ENCODE results near the gene KCNJ18.
"Not testable (repeated sequence)": the region's sequence is repeated elsewhere in the genome, so short reads cannot be mapped to it uniquely, and the experiment has no call there.

The KCNJ18 gene

DNA sequence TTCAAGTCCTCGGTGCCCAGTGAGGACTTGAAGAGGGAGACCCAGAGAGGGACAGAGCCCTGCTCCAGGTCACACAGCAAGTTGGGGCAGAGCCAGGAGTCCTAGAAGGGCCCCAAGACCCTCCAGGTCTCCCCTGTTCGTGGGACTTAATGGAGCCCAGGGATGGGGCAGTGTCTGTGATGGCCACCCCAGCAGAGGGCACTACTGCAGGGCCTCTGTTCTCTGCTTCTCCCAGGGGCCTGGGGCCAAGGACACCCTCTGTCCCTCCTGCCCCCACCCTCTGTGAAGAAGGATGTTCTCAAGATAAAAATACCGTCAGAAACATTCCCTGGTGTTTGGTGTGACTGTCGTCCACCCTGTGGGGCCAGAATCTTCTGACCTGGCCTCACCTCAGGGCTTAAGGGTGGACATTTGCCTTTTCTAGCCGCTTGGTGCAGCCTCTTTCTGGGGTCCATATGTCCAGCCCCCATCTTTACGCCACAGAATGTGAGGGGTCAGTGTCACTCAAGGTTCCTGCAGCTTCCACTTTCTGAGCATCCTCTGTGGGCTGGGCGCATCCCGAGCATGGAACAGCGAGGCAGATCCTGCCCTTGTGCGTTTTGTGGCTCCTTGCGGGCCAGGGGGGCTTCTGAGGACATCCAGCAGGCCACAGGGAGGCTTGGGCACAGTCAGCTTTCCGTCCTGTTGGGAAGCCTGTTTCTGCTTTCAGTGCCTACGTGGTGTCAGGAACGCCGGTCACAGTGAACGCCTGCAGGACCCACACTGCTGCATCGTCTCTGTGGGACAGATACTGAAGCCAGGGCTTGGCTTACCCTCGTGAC, at the start of gene KCNJ18:
KCNJ18 (plus strand) TSS at position 641 of the 821 bp plus-strand sequence. CDS start 10,264 bp downstream, outside the sequence.
- peaks cover 45% of the 10 kb centered on the region for H3K4me1 ChIP-seq
- H3K4me3 ChIP-seq, H4K20me1 ChIP-seq, H3K27me3 ChIP-seq, H3K36me3 ChIP-seq, H3K9ac ChIP-seq, H3K9me3 ChIP-seq: not testable (repeated sequence)
- peak within 1 kb of the TSS; percentile 49 for H3K4me2 ChIP-seq
- H3K27ac ChIP-seq: peak within 1 kb of the TSS; percentile 52

GRCh38 chr17:21648125-21648524, 44.2 kb upstream of the KCNJ18 start:
- not testable (repeated sequence) for H3K9ac ChIP-seq, H4K20me1 ChIP-seq, H3K4me1 ChIP-seq, H3K4me3 ChIP-seq, H3K27me3 ChIP-seq, H3K36me3 ChIP-seq, H3K4me2 ChIP-seq, H3K9me3 ChIP-seq, H3K27ac ChIP-seq

DNA sequence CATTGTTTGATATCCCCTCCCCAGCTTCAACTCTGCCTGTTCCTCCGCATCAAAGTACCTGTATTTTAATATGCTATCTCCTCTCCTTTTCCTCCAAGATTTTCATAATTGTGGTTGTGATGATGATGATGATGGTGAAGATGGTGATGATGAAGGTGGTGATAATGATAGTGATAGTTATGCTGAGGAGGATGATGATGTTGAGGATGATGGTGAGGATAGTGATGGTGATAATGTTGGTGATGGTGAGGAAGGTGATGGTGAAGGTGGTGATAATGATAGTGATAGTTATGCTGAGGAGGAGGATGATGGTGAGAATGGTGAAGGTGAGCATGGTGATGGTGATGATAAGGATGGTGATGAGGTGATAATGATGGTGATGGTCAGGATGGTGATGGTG, 42.3 kb upstream of the KCNJ18 start:
- H3K4me2 ChIP-seq, H3K36me3 ChIP-seq, H3K27ac ChIP-seq, H3K9ac ChIP-seq, H4K20me1 ChIP-seq, H3K9me3 ChIP-seq, H3K4me3 ChIP-seq, H3K27me3 ChIP-seq, H3K4me1 ChIP-seq: not testable (repeated sequence)

DNA sequence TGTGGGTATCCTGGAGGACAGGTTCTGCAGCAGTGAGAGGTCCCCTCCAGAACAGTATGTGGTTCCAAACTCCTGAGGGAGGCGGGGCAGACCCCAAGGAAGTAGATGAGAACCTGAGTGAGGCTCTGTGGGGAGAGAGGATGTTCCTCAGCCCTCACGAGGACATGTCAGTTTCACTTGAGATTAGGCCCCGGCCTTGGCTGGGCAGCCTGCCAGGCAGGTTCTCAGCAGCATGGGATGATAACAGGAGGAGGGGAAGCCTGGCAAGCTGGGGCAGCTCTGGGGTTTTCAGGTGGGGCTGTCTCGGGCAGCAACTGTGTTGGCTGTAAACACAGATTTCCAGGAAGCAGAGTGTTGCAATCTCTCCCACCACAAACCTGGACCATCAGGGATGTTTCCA, 40.3 kb upstream of the KCNJ18 start:
- not testable (repeated sequence) for H3K27ac ChIP-seq, H3K27me3 ChIP-seq, H3K4me3 ChIP-seq, H3K36me3 ChIP-seq, H3K9me3 ChIP-seq, H3K9ac ChIP-seq, H4K20me1 ChIP-seq, H3K4me1 ChIP-seq
- peak overlapping the region; percentile 17; the same call in 1 of the 2 replicates for H3K4me2 ChIP-seq

- H3K4me3 ChIP-seq, H4K20me1 ChIP-seq, H3K4me1 ChIP-seq, H3K27ac ChIP-seq, H3K27me3 ChIP-seq, H3K36me3 ChIP-seq, H3K4me2 ChIP-seq, H3K9me3 ChIP-seq, H3K9ac ChIP-seq: not testable (repeated sequence)
Observed at GRCh38 chr17:21653211-21653610, 39.1 kb upstream of the KCNJ18 start.

DNA sequence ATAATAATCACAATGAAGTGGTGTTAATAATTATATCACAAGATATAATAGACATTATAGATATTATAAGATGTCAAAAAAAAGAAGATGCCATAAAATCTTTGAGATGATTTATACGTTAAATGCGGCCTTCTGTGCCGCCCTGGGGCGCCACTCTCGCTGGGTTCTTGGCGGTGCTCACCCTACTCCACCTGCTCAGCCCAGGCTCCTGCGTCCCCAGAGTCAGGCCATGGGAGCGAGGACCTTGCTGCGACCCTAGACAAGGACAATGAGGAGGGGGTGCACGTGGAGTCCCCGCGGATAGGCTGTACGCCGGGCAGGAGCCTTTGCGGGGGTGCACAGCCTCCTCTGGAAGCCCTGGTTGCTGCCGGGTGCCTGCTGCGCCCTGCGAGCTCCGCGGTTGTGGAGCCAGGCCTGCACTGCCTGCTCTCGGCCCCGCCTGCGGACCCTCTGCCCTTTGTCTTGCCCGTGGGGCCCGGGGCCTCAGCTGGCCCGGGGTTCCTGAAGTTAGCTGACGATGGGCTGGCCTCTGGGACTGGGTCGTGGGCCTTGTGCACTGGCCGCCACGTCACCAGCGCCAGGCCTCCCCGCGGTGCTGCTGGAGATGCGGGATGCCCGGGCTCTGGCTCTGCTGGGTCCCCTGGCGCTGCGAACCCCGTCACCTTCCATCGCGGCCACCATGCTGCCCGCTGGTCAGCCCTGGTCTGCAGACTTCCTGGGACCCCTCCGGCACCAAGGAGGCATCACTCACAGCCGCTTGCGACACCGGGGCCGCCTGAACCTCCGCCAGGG, 35.6 kb upstream of the KCNJ18 start:
- H3K4me1 ChIP-seq, H3K27ac ChIP-seq, H3K9ac ChIP-seq, H4K20me1 ChIP-seq, H3K4me2 ChIP-seq, H3K27me3 ChIP-seq, H3K4me3 ChIP-seq, H3K36me3 ChIP-seq, H3K9me3 ChIP-seq: not testable (repeated sequence)

DNA sequence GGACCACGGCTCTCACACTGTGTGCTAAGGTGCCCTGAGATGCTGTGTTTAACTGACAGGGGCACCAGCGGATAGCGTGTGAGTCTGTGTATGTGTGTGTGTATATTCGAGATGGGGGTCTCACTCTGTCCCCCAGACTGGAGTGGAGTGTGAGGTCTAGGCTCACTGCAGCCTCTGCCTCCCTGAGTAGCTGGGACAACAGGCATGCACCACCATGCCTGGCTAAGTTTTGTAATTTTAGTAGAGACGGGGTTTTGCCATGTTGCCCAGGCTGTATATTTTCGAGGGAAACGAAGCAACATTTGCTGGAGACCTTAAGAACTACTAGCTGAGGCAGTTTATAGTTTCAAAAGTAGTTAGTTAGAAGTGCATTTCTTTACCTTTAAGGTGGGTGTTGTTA, 32.7 kb upstream of the KCNJ18 start:
- H3K4me1 ChIP-seq, H3K4me3 ChIP-seq, H3K4me2 ChIP-seq, H3K36me3 ChIP-seq, H3K9ac ChIP-seq, H3K27ac ChIP-seq, H4K20me1 ChIP-seq, H3K27me3 ChIP-seq, H3K9me3 ChIP-seq: not testable (repeated sequence)

DNA sequence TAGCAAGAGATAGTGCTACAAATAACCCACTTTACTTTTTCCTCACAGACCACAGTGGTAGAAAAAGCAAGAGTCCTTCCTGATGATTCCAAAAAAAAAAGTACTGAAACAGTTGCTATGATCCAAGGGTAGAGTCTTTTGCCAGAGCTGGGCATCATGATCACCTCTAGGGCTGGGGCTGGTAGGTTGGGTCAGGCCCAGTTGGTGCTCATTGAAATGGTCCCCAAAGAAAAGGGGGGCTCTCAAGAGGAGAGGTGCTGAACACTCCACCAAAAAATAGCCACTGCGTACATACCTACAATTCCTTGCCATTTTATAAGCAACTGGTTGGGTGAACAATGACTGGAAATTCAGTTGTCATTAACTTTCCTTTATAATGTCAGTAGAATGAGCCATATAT, 30.9 kb upstream of the KCNJ18 start:
- H3K4me1 ChIP-seq, H3K9ac ChIP-seq, H3K4me3 ChIP-seq, H3K36me3 ChIP-seq, H4K20me1 ChIP-seq, H3K4me2 ChIP-seq, H3K27ac ChIP-seq, H3K27me3 ChIP-seq, H3K9me3 ChIP-seq: not testable (repeated sequence)

DNA sequence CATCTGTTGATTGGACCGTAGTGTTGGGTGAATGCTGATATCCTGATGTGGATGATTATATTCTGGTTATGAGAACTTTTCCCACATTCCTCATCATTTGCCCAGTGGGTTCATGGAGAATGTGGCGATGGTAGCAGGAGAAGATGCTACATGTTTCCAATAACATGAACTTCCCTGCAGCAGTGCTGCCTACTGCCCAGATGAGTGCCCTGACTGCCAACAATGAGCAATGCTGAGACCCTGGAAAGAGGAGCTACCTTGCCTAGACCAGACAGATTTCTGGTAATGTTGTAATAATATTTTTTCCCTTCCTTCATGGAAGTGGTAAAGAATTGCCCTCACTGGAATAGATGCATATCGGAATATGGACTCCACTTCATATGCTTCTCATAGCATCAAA, 29.2 kb upstream of the KCNJ18 start:
- not testable (repeated sequence) for H3K27ac ChIP-seq, H3K9me3 ChIP-seq, H3K4me3 ChIP-seq, H3K9ac ChIP-seq, H3K4me1 ChIP-seq, H4K20me1 ChIP-seq, H3K27me3 ChIP-seq, H3K36me3 ChIP-seq, H3K4me2 ChIP-seq

DNA sequence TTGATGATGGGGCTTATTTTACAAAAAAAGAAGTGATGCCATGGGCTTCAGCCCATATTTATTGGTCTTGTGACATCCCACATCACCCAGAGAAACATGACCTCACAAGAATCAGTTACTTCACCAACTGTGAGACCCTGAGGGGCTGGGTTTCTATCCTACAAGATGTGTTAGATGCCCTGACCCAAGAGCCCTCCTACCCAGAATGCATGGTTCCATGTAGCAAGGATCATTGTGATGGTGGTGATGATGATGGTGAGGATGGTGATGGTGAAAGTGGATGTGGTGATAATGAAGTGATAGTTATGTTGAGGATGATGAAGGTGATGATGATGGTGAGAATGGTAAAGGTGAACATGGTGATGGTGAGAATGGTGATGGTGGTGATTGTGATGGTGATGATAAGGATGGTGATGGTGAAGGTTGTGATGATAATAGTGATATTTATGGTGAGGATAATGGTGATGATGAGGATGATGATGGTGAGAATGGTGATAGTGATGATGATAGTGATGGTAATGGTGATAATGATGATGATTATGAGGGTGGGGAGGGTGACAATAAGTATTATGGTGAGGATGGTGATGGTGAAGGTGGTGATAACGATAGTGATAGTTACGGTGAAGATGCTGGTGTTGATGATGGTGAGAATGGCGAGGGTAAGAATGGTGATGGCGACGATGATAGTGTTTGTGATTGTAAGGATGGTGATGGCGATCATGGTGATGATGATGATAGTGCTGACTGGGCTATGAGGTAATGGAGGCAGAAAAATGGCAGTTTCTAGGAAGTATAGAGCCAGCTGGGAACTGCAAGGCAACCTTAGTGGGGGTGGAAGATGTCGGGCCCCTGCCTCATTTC, 28.5 kb upstream of the KCNJ18 start:
- H3K4me2 ChIP-seq, H4K20me1 ChIP-seq, H3K36me3 ChIP-seq, H3K4me3 ChIP-seq, H3K9ac ChIP-seq, H3K9me3 ChIP-seq, H3K27me3 ChIP-seq, H3K27ac ChIP-seq: not testable (repeated sequence)
- H3K4me1 ChIP-seq: peaks cover 10% of the 10 kb centered on the region

DNA sequence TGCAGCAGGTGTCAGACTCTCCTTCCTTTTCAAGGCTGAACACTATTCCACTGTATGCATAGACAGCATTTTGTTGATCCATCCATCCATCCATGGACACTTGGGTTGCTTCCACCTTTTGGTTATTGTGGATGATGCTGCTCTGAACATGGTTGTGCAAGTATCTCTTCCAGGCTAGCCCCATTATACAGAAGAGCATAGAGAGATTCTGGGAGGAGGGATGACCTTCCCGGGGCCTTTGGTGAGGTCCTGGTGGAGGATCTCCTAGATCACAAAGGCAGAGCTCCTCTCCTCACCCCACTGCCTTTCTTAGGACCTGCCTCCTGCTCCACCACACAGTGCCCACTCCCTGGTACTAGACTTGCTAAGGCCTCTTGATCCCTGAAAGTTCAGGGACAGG, 27.2 kb upstream of the KCNJ18 start:
- H3K4me1 ChIP-seq: peaks cover 23% of the 10 kb centered on the region
- H4K20me1 ChIP-seq, H3K9me3 ChIP-seq, H3K4me2 ChIP-seq, H3K9ac ChIP-seq, H3K27ac ChIP-seq, H3K4me3 ChIP-seq, H3K27me3 ChIP-seq, H3K36me3 ChIP-seq: not testable (repeated sequence)

DNA sequence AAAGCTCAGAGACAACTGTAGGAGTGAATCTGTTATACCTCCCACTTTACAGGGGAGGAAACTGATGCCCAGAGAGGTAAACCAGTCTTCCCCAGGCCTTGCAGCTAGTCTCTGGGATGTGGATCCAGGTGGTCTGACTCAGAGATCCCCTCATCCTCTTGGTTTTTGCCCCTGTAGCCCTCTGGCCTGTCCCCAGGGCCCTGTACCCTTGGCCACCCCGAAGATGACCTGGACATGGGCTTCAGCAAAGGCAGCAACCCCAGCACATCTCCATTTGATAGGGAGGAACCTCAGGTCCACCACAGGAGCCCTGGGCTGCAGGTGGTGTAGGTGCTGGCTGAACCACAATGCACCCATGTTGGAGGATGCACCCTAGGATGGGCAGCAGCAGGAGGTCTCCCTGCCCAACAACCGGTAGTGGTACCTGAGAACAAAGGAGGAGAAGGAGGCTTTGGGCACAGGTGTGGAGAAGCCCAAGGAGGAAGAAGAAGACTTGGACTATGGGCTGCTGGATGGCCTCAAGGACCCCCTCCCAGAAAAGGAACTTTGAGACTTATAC, 26.3 kb upstream of the KCNJ18 start:
- H3K4me1 ChIP-seq: peaks cover 32% of the 10 kb centered on the region
- not testable (repeated sequence) for H3K27me3 ChIP-seq, H3K9ac ChIP-seq, H3K36me3 ChIP-seq, H3K4me3 ChIP-seq, H3K4me2 ChIP-seq, H3K9me3 ChIP-seq, H3K27ac ChIP-seq, H4K20me1 ChIP-seq

DNA sequence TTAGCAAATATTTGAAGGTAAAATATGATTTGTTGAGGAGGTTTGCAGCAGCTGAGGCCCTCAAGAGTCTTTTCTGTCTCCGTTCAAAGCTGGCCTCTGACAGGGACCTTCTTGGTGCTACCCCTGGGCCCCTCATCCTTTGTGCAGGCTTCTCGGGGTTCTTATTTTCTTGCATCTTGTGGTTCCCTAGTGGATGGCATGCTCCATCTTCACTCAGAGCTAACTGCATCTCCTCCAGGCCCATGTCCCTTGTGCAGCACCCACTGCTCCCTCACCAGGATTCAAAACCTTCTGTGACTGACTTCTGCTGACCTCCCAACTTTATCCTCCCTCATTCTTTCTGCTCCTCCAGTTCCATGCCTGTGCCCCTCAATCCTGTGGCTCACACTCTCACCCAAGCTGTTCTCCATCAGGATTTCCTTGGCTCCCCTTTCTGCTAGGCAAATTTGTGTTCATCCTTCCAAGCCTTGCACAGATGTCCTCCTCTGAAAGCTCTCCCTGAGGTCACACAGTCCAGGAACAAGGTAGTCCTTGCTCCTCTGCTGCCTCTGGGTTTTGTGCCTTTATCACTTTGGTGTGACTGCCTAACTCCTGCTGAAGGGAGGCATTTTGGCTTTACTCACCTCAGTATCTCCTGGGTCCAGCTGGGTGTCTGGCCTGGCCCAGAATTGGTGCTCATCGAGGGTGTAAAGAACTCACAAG, 25.5 kb upstream of the KCNJ18 start:
- not testable (repeated sequence) for H4K20me1 ChIP-seq, H3K9me3 ChIP-seq, H3K4me3 ChIP-seq, H3K27ac ChIP-seq, H3K4me2 ChIP-seq, H3K9ac ChIP-seq, H3K36me3 ChIP-seq, H3K27me3 ChIP-seq
- H3K4me1 ChIP-seq: peaks cover 40% of the 10 kb centered on the region
